ENCODE results near the gene MEOX1.

The MEOX1 gene

DNA sequence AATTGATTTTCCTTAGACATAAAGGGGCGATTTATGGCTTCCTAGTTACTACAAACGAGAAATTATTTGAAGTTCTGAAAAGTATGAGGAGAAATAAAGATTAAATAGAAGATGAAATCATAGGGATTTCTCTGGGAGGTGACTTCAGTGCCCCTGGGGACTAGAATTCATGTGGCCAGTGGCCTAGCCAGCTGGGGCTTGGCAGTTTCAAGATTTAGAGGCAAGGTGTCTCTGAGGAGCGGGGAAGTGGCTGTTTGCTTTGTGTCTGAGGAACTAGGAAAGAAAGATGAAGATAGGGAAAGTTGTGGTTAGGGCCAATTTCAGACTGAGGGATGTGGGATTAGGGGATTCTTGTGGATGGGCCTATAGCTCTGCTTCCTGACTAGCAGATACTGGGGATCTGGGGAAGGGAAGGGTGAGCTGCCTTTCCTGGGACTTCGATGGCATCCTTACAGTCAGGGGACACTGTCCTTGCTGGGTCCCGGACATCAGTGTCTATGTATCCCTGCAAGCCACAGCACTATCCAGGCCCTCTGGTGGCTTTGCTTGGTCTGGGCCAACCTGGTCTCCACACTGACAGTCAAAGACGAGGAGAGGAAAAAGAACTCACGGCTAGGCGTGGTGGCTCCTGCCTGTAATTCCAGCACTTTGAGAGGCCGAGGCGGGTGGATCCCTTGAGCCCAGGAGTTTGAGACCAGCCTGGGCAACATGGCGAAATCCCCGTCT lies 22.4 kb upstream of the MEOX1 start:
- in situ Hi-C loops (cut with MboI; ENCODE audit: low sequenced_read_pairs, unreplicated experiment) = no loop called here
- no peak for DNase-seq (ENCODE audit: low spot score)
- TF ChIP-seq, protein P1, sequence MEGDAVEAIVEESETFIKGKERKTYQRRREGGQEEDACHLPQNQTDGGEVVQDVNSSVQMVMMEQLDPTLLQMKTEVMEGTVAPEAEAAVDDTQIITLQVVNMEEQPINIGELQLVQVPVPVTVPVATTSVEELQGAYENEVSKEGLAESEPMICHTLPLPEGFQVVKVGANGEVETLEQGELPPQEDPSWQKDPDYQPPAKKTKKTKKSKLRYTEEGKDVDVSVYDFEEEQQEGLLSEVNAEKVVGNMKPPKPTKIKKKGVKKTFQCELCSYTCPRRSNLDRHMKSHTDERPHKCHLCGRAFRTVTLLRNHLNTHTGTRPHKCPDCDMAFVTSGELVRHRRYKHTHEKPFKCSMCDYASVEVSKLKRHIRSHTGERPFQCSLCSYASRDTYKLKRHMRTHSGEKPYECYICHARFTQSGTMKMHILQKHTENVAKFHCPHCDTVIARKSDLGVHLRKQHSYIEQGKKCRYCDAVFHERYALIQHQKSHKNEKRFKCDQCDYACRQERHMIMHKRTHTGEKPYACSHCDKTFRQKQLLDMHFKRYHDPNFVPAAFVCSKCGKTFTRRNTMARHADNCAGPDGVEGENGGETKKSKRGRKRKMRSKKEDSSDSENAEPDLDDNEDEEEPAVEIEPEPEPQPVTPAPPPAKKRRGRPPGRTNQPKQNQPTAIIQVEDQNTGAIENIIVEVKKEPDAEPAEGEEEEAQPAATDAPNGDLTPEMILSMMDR (IDR thresholded peaks at IDR 0.05; ENCODE audit: borderline replicate concordance, control extremely low read depth, extremely low read depth, insufficient read depth, missing control alignments) = no peak

DNA sequence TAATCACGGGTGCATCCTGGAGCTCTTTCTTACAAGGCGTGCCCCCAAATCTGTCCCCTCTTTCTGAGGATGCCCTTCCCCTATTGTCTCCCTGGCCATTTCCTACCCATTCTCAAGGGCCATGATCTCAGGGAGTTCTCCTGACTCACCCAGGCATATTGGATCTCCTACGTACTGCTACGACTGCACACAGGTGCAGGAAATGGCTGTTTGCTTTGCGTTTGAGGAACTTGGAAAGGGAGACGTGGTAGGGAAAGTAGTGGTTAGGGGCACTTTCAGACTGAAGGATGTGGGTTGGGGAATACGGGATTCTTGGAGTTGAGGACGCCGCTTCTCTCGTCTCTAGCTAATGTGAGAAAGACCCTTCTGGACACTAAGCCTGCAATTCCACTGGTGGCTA lies 18.7 kb upstream of the MEOX1 start:
- in situ Hi-C loops (cut with MboI; ENCODE audit: low sequenced_read_pairs, unreplicated experiment) = no loop called here
- no peak for DNase-seq (ENCODE audit: low spot score)

DNA sequence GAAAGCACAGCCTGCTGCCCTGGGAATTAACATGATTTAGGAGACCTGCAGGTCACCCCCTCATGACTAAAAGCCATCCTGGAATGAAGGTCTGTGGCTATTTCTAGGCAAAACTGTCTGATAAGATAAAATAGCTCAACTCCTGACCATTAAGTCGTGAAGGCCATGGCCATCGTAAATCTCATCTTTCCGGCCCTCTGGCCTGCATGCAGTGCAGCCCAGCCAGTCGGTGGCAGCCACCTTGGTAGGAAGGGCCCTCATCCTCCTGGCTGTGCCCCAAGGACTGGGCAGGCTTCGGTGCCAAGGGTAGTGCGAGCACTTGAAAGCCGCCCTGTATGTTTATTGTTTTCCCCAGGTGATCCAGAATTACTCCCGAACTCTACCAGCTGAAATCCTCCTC lies 18.2 kb upstream of the MEOX1 start:
- TF ChIP-seq, protein P1 (IDR thresholded peaks at IDR 0.05; ENCODE audit: borderline replicate concordance, control extremely low read depth, extremely low read depth, insufficient read depth, missing control alignments) = no peak
- in situ Hi-C loops (cut with MboI; ENCODE audit: low sequenced_read_pairs, unreplicated experiment) = no loop called here
- no peak for DNase-seq (ENCODE audit: low spot score)

More for the DNA sequence above, 18.7 kb upstream of the MEOX1 start:
- TF ChIP-seq, protein P1 (IDR thresholded peaks at IDR 0.05; ENCODE audit: borderline replicate concordance, control extremely low read depth, extremely low read depth, insufficient read depth, missing control alignments) = no peak

DNA sequence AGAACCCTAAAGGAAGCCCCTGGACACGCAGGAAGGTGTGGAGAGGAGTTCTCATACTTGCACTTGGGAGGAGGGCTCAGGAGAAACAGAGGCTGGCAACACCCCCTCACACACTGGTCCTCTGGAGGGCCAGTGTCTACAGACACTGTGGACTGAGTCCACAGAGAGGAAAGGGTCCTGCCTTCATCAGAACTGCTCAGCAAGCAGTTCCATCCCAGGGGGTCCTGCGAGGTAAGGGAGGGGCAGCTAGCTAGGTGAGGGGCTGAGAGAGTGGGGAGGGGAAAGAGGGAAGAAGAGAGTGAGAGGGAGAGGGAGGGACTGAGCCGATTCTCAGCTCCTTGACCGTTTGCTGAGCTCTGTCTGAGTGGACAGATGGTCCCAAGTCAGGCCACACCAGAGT lies 17.7 kb upstream of the MEOX1 start:
- TF ChIP-seq, protein P1 (IDR thresholded peaks at IDR 0.05; ENCODE audit: borderline replicate concordance, control extremely low read depth, extremely low read depth, insufficient read depth, missing control alignments) = no peak
- DNase-seq (ENCODE audit: low spot score) = no peak
- in situ Hi-C loops (cut with MboI; ENCODE audit: low sequenced_read_pairs, unreplicated experiment) = no loop called here

DNA sequence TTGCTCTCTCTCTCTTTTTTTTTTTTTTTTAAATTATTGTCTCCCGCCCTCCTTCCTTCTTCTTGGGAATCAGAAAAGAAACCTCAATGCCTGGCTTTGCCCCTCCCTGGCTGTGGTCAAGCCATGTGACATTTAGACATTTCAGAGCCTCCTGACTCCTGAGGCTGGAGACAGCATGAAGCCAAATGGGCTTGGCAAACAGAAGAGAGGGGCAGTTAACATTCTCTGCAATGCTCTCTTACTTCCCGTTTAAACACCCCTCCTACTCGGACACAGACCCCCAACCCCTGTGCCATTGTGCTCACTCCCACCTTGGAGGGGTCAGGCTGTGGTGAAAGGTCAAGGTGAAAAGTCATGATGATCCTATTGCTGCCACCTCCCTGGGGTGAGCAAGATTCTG lies 14.7 kb upstream of the MEOX1 start:
- TF ChIP-seq, protein P1 (IDR thresholded peaks at IDR 0.05; ENCODE audit: borderline replicate concordance, control extremely low read depth, extremely low read depth, insufficient read depth, missing control alignments) = no peak
- in situ Hi-C loops (cut with MboI; ENCODE audit: low sequenced_read_pairs, unreplicated experiment) = no loop called here
- no peak for DNase-seq (ENCODE audit: low spot score)

DNA sequence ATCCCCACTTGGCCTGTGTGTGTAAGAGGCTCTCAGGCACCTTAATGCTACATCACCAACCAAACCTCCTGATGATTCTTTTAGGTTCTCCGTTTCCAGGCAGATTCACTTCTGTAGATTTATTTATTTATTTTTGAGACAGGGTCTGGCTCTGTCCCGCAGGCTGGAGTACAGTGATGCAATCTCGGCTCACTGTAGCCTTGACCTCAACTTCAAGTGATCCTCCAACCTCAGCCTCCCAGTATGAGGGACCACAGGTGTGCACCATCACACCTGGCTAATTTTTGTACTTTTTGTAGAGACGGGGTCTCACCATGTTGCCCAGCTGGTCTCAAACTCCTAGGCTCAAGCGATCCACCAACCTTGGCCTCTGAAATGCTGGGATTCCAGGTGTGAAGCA lies 12.7 kb upstream of the MEOX1 start:
- in situ Hi-C loops (cut with MboI; ENCODE audit: low sequenced_read_pairs, unreplicated experiment) = loop anchor here (5.0 to 25.0 kb wide), 2 partner anchors 97 to 287 kb away; partner anchors contain the start of gene ARL4D
- no peak for DNase-seq (ENCODE audit: low spot score)
- TF ChIP-seq, protein P1 (IDR thresholded peaks at IDR 0.05; ENCODE audit: borderline replicate concordance, control extremely low read depth, extremely low read depth, insufficient read depth, missing control alignments) = no peak

All from GM13976 (cell line).